ENCODE data around the gene TJP2.

DNA sequence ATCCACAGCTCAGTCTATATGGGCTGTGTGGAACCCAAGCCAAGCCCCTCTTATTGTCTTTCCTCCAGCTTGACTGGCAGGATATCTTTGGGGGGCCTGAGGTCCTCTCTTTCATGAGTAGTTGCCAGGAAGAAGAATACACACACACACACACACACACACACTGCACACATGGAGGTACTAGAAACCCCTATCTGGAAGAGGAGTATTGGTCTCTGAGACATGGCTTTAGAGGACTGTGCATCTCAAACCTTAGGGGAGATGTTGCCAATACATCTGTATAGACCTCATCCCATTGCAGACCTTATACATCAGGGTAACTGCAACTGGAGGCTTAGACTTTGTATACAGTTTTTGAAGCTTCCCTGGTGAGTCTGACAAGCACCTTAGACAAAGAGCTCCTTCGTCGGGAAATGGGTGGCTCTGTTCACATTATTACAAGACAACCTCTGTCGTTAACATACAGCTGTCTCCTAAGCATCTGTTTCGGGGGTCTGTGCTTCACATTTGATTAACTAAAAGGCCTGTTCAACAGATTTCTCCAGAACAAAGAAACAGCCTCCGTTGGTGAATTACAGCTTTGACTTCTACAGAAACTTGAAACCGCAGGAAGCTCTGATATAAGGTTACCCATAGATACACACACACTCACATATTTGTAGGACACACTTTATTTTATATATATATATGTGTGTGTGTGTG is 145.4 kb downstream of the TJP2 start:
- TF ChIP-seq, protein P1, sequence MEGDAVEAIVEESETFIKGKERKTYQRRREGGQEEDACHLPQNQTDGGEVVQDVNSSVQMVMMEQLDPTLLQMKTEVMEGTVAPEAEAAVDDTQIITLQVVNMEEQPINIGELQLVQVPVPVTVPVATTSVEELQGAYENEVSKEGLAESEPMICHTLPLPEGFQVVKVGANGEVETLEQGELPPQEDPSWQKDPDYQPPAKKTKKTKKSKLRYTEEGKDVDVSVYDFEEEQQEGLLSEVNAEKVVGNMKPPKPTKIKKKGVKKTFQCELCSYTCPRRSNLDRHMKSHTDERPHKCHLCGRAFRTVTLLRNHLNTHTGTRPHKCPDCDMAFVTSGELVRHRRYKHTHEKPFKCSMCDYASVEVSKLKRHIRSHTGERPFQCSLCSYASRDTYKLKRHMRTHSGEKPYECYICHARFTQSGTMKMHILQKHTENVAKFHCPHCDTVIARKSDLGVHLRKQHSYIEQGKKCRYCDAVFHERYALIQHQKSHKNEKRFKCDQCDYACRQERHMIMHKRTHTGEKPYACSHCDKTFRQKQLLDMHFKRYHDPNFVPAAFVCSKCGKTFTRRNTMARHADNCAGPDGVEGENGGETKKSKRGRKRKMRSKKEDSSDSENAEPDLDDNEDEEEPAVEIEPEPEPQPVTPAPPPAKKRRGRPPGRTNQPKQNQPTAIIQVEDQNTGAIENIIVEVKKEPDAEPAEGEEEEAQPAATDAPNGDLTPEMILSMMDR (IDR thresholded peaks at IDR 0.05; ENCODE audit: insufficient read depth, low read depth, low read length) = no peak
- TF ChIP-seq EZH2 (IDR thresholded peaks at IDR 0.05; ENCODE audit: insufficient read depth, low read length) = no peak
